Sigmoid colon (tissue), 3 donors: Measurements from ENCODE around the gene SLIT1.

Experiments
- CTCF ChIP-seq, 4 experiments: fragments of 450-650 bp in 3 of 4; fragments of 200-600 bp in 1 of 4; IDR thresholded peaks; one replicate each; pipeline ENCODE4 v1.5.1; 2016 to 2019; ENCODE audit warnings: antibody characterized with exemption in 4 of 4, mild to moderate bottlenecking in 3 of 4, moderate library complexity in 2 of 4
- POLR2A ChIP-seq, 2 donors: fragments of 450-650 bp; IDR thresholded peaks; one replicate each; pipeline ENCODE4 v1.6.1; 2016; ENCODE audit warnings: antibody characterized with exemption in 2 of 2, mild to moderate bottlenecking in 2 of 2, moderate library complexity in 2 of 2

GRCh38 chr10:97154781-97155180 is 31.0 kb downstream of the SLIT1 start:
- TF ChIP-seq POLR2A (IDR thresholded peaks at IDR 0.05) (no peak), CTCF (IDR thresholded peaks at IDR 0.05) (no peak)
